Activated T-cell treated with anti-CD3 and anti-CD28 coated beads, Interleukin-2, amount 50 U/mL, for 1 hour (primary cell): ENCODE data around the gene KRAS.

ENCODE experiments used
- DNase-seq: peaks from one replicate; pipeline ENCODE4 v3.0.0-alpha.2; 2020

KRAS gene

DNA sequence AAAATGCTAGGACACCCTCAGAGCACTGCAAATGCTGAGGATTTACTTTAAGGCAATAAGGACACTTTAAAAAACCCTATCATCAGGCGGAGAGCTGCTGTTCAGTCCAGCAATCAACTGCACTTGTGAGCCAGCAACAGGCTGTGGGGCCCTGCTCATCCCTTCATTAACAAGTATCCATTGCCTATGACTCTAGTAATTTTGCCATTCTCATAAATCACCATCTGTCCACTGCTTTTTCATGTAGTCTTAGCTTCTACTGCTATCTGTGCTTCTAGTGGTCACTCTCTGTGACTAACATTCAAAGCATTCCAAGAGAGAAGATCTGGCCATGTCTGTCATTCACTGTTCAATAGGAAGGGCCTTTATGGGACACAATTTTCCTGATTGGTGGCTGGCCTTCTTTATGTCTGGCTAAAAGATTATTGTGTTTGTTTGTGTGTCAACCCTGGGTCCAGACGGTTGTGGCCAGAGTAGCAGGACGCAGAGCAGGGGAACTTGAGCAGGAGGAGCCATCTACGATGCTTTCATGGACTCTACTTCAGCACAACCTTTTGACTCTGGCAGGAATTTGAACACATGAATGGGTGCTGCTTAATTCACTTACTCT, 3.6 kb upstream of the KRAS start:
- DNase-seq = no peak

DNA sequence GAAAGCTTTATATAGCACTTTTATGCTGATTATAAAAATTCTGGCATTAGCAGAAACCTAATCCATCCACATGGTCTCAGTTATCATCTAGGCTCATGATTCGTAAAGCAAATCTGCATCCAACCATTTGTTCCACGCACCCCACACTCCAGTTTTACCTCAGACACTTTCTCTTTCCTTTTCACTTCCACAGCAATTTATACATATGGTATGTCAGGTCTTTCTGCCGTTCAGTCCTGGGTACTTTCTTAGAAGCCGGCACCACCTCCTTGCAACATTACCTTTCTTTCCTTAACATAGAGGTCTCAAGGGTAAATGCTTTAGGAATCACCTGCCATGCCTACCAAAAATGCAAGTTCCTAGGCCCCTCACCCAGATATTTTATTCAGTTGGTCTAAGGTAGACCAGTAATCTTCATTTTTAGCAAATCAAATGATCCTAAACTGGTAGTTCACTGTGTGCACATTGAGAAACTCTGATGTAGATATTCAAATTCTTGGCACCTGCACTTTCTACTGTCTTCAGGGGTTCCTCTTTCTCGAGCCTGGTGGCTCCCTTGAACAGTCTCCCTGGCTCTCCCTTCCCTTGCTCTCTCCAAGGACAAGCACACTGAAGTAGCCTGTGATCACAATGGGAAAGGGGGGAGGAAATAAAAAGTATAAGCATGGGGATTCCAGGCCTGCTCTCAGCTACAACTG, 2.8 kb upstream of the KRAS start:
- no peak for DNase-seq

DNA sequence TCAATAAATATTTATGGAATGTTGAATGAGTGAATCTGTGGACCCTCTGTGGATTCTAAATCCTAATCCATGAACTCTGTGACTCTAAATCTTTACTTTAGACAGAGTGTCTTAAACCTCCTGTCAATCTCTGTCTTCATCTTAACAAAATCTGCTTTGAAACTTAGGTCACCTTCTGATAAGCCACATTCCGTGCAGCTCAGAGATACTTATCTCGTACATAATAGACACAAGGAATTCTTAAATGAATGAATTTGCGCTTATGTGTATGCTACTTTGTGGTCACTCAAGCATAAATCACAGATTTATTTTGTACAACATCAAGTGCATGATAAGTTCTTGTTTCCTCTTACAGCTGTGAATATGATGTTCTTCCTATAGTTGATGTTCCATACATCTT, 2.2 kb upstream of the KRAS start:
- DNase-seq = no peak

DNA sequence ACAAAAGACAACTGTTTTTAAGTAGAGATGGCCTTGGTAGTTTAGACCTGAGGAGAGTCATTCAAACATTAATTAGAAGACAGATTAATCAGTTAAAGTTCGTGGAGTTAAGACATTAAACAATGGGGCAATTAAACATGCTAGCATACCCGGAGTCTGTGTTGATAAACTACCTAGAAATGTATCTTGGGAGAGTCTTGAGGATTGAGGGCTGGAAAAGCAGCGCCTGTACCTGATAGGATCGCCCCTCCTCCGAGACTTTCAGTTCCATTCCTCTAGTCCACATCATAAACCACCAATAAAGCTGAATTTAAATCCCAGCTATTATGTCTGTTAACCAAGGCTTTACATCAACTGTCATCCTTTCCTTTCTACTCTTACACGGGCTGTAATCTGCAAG, 1.0 kb upstream of the KRAS start:
- DNase-seq = no peak

DNA sequence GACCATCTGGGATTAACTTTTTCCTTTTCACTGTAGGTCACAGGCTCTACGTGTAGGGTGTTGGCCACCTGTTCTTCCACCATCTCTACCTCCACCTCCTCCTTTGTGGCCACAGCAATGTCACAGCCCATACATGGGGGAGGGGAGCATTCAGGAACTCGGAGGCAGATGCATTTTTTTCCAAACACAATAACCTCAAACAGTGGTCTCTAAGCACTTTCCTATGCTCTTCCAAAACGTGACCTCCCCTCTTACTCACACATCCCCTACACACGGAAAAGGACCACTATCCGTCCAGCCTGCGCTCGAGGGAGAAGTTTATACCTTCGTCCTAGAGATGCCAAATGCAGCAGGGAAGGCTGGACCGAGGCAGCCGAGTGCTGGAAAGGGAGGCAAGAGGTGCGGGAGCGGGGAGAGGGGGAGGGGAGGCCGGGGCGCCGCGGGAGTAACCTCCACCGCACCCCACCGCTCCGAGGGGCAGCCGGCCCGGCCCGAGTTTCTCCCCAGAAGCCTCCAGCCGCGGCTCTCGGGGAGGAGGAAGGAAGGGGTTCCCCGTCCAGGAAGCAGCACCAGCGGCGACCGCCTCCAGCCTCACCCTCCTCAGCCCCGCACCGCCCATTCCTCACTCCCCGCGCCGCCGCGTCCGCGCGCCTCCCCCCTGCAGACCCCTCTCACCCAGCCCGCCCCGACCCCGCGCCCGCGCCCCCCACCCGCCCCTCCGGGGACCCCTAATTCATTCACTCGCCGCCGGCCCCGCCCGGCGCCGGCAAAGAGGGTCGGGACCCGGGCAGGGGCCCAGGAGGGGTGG, 594 bp downstream of the KRAS start:
- DNase-seq = peak; percentile 55

DNA sequence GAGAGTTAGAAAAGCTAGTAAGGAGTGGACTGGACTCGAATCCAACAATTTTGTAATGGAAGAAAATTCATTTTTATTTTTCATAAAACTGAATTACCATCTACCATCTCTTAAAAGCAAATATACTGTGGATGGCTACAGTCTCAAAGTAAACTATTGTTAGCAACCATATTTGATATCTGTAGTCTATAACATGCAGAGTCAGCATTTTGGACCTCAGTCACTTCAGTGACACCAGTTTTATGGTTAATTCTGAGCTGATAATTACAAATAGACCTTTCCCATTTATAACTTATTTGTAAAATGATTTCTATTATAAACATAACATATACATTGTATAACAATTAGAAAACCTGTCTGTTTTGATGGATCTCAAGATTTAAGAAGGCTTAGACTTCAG, 2.0 kb downstream of the KRAS start:
- DNase-seq = no peak

DNA sequence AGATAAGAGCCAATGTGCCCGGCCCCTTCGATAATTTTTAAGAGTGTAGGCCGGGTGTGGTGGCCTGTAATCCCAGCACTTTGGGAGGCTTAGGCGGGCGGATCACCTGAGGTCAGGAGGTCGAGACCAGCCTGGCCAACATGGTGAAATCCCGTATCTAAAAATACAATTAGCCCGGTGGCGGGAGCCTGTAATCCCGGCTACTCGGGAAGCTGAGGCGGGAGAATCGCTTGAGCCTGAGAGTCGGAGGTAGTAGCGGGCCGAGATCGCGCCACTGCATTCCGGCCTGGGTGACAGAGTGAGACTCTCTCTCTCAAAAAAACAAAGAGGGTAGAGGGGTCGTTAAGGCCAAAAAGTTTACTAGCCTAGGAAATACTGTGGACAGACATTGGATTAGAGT, 2.6 kb downstream of the KRAS start:
- no peak for DNase-seq

DNA sequence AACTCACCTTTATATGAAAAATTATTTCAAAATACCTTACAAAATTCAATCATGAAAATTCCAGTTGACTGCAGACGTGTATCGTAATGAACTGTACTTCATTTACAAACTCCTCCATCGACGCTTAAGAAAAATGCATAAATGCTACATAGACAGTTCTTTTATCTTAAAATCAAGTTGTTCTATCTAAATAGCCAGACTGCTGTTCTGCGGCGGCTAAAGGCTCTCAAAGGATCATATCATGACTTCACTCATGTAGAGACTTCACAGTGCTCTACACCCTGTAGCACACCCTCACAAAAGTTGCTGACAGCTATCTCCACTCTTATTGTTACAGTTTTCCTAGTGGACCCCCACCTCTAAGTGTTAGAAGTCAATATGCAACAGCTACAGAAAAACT, 5.2 kb downstream of the KRAS start:
- no peak for DNase-seq

DNA sequence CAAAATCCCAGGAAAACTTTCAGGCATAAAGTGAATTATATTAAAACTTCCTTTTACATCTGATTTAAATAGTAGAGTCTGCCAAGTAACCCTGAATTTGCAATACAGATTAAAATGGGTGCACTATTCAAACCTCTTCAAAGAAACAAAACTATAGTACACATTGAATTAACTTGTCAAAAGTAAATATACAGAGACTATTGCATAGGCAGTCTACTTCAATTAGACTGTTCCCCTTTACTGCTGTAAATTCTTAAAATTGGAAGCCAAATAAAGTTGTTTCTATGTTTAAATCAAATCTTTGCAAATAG, 7.1 kb downstream of the KRAS start:
- no peak for DNase-seq

DNA sequence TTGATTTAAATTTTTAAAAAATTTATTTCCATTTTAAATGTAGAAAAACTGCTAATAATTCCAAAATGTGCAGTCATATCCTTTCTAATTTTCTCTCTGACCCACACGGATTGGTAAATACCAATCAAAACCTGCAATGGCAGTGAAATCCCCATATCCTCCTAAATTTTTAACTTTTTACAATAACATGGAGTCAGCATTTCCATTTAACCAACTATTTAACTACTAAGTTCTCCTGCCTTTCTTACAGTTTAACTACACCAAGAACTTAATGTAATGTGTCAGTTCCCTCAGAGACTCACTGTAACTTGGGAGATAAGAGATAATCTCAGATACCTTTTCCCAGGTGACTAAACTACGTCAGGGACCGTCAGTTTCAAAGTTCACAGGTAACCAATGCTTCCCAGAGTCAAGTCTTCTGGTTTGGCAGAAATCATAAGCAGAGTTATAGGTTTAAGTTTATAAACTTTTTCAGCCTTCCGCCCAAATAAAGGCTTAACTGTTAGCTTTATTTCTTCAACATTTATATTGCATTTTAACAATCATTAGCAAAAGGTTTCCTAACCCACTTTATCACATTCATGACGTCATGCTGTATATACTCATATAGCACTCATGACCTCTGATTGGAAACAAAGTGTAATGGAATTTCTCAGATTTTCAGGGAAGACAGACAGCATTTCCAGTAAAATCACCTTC, 7.6 kb downstream of the KRAS start:
- no peak for DNase-seq

DNA sequence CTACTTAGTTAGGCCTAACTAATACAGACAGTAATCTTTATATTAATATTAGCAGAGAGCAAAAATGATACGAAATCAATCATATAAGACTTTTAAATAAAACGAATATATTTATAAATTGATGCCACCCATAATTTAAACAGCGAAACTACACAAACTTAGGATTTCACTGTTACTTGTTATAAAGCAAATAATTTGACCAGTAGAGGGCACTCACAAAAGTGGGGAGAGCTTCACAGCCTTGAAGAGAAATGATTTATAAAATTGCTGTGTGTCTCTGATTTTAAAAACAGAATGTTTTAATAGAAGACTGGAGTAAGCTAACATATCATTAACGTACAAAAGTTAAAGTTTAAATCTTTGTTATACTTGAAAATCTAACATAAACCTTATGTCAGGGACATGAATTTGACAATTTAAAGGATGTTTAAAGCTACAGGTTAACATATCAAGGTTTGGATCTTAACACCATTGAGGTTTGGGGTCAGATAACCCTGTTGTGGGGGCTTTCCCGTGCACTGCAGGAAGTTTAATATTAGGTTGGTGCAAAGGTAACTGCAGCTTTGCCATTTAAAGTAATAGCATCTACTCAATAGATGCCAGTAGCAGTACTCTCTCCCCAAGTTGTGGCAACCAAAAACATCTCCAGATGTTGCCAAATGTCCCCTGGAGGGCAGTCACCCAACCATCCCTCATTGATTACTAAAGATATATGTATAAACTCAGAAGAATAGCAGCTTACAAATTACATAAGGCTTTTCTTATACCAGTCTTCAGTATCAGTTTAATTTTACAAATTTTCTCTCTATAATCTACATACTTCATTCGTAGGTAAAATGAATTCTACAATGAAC, 9.3 kb downstream of the KRAS start:
- peak; percentile 22 for DNase-seq

DNA sequence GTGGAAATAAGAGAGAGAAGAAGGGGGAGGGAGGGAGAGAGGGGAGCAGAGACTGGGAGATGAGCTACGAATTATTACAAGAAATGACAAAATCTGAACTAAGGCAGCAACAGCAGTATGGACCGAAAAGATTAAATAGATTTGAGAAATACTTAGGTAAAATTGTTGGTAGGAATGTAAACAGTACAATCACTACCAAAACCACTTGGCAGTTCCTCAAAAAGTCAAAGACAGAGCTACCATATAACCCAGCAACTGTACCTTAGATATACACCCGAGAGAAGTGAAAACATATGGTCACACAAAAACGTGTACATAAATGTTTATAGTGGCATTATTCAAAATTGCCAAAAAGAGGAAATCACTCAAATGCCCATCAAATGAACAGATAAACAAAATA, 14.1 kb downstream of the KRAS start:
- DNase-seq = no peak

DNA sequence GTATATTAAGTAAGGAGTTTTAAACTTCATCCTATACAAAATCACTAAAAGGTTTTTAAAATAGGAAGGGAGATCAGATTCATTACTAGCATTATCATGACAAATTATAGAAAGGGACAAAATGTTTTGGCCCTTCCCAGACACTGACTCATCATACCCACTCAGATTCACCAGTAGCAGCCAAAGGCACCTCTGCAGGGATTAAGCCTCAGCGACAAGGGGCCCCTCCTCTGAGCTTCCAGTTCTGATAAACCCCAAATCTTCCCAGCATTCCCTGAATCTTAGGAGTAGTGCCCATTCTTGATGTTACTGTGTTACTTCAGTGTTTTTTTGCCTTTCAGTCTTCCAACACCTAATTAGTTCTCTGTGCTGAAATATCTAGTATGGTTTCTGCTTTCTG, 14.5 kb downstream of the KRAS start:
- no peak for DNase-seq

DNA sequence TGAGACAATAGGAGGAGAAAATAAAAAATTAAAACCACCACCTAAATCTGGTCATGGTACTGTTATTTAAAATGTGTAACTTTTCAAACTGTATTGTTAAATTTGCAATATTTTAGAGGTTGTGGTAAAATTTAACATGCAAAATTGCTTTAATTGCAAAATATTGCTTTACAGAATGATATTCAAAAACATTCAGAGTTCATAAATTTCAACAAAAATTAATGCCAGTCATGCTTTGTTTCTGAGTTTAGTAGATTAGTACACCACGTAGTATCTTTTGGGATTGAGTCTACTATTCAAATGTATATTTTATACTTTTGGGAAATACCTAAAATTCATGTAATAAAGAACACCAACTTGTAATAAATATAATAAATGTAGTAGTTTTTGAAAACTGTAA, 37.4 kb downstream of the KRAS start:
- no peak for DNase-seq

DNA sequence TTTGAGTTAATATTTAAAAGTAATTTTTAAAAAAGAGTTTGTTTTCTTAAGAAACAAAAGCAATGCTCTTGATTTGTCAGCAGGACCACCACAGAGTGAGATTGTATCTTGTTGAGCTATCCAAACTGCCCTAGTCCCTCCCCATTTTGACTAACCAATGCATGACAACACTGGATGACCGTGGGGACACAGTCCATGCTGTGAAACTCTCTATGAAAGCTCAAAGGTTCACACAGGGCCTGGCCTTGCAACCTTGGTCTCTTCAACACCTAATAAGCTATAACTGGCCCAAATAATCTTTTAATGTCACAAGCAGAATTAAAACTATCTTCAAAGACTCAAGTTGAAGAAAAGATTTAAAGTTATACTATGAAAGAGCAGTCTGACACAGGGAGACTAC, 42.2 kb downstream of the KRAS start:
- DNase-seq = no peak

DNA sequence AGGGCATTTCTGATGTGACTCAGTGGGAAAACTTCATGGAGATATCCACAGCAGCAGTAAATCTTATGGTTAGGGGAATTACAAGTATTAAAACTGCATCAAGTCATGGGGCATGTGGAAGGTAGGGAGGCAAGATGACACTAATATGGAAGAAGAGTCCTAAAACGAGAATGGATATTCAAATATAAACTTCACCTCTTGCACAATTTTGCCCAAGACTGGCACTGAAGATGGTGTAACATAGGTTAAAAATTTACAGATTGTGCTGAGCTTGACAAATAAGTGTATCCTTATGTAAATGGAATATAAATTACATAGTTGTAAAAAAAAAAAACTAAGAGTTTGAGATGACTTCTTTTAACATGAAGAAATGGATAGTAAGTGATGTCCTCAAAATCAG, 42.9 kb downstream of the KRAS start:
- no peak for DNase-seq

DNA sequence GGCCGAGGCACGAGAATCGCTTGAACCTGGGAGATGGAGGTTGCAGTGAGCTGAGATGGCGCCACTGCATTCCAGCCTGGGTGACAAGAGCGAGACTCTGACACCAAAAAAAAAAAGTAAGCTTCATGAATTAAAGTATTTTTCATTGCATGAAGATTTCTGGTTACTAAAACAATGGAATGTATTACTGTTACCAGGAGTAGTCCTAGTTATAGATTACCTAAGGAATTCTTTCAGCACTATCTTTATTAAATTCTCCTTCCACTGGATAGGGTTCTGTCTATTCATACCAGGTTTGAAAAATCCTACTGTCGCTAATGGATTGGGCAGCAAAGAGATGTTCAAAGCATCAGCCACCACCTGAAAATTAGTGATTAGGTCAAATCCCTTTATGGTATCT, 43.3 kb downstream of the KRAS start:
- no peak for DNase-seq

DNA sequence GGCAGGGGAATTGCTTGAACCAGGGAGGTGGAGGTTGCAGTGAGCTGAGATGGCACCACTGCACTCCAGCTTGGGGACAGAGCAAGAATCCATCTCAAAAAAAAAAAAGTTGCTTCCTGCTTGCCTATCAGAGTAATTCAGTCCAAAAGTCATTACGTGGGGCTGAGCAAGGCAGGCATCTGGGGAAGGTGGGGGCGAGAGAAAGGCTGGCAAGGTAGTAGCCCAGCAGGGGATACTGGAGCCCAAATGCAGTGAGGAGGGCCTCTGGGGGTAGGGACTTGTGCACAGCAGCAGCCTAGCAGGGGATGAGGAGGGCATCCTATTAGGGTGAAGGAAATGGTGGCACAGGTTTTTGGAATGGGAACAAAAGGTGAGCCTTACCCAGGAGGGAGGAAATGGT, 48.6 kb downstream of the KRAS start:
- no peak for DNase-seq

DNA sequence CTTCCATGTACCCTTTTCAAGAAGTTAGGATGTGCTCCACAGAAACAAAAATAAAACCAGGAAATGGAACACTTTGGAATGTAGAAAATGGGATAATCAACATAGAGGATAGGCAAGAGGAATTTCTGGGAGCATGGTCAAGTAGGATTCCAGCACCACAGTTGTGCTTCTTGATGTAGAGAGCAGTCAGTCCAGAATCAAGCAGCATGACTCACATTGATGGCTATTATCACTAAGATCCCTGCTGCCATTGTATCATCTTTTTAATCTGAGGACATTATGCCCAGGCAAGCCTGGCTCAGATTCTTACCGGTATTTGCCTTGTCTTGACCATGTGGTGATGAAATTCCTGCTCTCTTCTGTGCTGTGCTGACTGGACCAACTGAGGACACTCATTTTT, 50.0 kb downstream of the KRAS start:
- no peak for DNase-seq

DNA sequence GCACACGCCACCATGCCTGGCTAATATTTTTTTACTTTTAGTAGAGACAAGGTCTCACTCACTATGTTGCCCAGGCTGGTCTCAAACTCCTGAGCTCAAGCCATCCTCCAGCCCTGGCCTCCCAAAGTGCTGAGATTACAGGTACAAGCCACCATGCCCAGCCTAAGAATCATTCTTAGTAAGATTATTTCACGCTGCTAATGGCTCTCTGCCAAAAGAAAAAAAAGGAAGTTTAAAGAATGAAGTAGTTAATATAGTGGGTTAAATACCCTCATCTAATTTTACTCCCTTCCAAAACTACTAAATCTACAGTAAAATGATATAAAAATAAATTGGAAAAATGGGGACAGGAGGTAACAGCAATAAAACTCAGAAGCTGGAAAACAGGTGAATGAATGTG, 53.1 kb downstream of the KRAS start:
- no peak for DNase-seq

DNA sequence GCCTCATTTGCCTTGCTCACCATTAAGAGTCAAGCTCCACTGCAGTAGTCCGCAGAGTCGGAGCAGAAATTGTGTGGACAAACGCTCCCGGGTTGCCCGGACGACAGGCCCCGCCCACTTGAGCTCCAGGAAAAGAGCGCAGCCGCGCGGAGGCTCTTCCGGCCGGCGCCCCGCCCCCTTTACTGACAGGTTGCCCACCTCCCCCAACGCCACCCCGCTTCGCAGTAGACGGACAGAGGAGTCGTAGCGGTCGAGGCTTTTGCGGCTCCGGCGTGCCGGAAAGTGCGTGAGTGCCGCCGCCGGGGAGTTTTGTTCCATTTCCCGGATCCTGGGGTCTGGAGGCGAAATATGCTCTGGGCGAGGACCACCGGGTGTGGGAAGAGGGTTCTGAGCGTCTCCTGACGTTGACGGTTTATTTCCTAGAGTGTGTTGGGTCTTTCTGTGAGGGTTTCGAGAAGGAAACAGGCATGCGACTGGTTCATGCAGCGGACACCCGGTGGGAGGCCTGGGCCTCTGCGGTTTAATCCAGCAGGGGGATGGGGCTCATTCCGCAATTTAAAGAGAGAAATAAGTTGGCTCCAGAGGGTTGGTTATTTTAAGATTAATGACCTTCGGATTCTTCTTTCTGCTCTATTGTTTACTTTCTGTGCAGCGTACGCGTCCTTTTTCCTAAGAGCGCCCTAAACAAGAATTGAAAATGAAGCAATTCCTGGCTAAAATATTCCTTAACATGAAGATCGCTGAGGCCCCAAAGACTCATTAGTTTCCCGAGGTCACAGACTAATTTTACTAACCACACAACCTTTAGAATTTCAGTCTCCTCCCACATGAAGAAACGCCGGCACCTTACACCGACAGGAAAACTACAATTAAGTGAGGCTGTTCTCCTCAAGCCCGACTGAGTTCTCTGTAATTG, 55.4 kb downstream of the KRAS start, which contains the start of the genes DNAI7 and ETFRF1:
Gene DNAI7 (minus strand): TSS at position 105 of the 916 bp plus-strand sequence. CDS start 82 bp downstream, at position 23.
Gene ETFRF1 (plus strand): TSS at position 182 of the 916 bp plus-strand sequence. CDS start 8,720 bp downstream, outside the sequence.
- peak; percentile 95 for DNase-seq

DNA sequence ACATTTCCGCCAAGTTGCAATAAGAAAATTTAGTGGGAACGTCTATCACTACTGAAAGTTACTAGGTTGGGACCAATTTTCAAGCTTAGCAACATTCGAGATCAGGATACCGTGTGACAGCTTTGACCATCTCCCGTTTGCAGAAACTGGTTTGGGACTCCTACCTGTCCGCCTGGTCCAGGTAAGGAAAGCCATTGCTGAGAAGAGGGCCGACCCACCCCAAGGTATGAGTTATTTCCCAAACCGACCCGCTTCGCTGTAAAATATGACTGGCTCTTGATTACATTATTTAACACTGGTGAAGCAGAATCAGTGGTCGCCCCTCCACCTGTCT, 56.0 kb downstream of the KRAS start:
- DNase-seq = no peak
